DOHH2 (cell line): ENCODE measurements around the gene SREBF1.

Source experiments
- CTCF ChIP-seq: fragments of 200-600 bp; sonication (generic); IDR thresholded peaks from one replicate; pipeline ENCODE4 v1.5.1; 2014; ENCODE audit warnings: antibody characterized with exemption, mild to moderate bottlenecking, low read depth, low read length; ENCODE audit not compliant: poor library complexity, severe bottlenecking
- EZH2phosphoT487 ChIP-seq: fragments of 200-600 bp; sonication (generic); IDR thresholded peaks from 2 replicates; pipeline ENCODE4 v1.6.1; 2017; ENCODE audit warnings: borderline replicate concordance, mild to moderate bottlenecking, antibody characterized with exemption, low read length, moderate library complexity, mixed read lengths

GRCh38 chr17:17868641-17869522 lies 32.1 kb upstream of the SREBF1 start:
- no peak for TF ChIP-seq CTCF
- no peak for TF ChIP-seq EZH2phosphoT487
